LNCAP (cell line): ENCODE measurements around the gene DAAM2.

Experiments
- CTCF ChIP-seq: fragments of 450-650 bp; IDR thresholded peaks from 2 replicates; pipeline ENCODE4 v1.5.1; 2017; ENCODE audit warnings: mild to moderate bottlenecking

The DAAM2 gene

DNA sequence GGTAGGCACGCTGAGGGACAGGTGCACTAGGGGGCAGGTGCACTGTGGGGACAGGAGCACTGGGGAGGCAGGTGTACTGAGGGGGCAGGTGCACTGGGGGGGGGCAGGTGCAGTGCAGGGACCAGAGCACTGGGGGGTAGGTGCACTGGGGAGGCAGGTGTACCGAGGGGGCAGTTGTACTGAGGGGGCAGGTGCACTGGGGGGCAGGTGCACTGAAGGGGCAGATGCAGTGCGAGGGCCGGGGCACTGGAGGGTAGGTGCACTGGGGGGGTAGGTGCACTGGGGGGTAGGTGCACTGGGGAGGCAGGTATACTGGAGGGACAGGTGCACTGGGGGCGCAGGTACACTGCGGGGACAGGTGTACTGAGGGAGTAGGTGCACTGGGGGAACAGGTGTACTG is 39.5 kb downstream of the DAAM2 start:
- no peak for TF ChIP-seq CTCF

- TF ChIP-seq CTCF, result no peak
Measured at GRCh38 chr6:39834278-39834677, 42.1 kb downstream of the DAAM2 start.

DNA sequence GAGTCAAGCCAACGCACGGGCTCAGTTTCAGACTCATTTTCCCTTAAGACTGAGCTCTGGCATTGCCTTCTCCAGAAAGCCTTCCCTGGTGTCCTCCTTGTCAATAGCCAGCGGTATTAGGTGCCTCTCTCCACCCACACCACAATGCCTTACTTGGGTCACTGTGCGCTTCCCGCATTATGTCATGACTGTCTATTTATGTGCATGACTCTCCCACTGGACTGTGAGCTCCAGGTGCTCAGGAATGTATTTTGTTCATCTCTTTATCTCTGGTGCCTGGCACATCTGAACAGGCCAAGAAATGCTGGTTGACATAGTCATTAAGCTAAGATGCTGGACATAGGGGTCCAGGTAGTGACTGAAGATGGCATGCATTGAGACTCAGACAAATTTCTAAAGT is 42.7 kb downstream of the DAAM2 start:
- no peak for TF ChIP-seq CTCF

DNA sequence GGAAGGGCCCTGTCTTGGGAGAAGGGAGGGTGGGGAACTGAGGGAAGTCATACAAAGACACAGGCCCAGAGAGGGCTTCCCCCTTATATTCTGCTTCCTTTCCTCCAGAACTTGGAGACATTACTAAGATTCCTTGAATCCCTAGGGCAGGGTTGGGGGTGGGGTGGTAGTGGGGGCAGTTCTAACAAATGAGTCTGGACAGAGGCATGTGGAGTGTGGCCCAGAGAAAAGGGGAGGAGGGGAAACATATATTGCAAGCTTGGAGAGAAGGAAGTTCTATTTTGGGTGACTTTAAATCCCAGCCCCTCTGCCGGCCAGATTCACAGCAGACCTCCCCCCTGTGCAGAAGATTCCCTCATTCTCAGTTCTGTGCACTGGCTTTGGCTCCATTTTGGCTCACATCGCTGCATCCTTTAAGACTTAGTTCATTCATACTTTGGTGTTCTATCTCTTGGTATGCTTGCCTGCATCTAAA is 43.7 kb downstream of the DAAM2 start:
- TF ChIP-seq CTCF, result no peak

DNA sequence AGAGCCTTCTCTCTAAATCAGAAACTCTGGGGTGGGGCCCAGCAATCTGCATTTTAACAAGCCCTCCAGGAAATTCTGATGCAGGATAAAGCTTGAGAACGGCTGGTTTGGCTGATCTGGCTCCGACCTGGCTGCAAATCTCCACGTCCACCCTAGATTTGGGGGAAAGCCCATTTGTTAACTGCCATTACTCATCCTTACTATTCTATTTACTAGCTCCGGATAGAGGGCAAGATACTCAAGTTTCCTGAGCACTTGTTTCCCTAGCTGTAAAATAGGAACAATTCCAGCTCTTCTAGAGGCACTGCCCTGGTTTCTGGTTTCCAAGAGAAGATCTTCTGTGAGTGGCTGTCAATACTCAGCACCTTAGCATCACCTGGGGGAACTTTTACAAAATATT is 44.4 kb downstream of the DAAM2 start:
- no peak for TF ChIP-seq CTCF

DNA sequence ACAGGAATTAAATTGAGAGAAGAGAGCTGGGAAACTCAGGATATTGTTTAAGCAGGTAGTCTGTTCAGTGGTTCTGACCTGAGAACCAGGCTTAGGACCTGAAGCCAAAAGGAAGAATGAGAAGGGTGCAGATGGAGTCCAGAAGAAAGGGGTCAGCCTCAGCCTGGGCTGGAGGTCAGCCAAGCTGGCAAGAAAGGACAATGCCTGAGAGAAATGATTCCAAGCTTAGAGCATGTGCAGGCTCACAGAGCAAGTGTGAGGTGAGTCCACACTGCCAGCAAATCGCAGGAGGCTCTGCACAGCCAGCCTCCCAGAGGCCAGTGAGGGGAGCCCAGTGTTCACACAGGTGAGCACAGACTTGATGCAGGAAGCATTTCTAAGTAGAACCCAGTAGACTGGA is 47.3 kb downstream of the DAAM2 start:
- TF ChIP-seq CTCF, result no peak

GRCh38 chr6:39840781-39841180 is 48.6 kb downstream of the DAAM2 start:
- TF ChIP-seq CTCF, result no peak

GRCh38 chr6:39841291-39841690 is 49.1 kb downstream of the DAAM2 start:
- no peak for TF ChIP-seq CTCF
